IMR-90 (cell line): ENCODE data around the gene WDCP. TPM values are rescaled to one million over a fixed set of nuclear protein-coding genes. Genes with fewer than 3 reads are reported as not detected.

Experiments used
- ATAC-seq: fragments of 200-7000 bp; cut with Tn5 transposase; 2 replicates; pipeline ENCODE4 v1.9.1; 2020; ENCODE audit warnings: low read depth, mild to moderate bottlenecking, moderate library complexity
- BruUV-seq: library from RNA; stranded (reverse); fragments of 400-500 nt; replicated peaks from 2 replicates; lab custom pipeline; 2021; lab: Mats Ljungman, UMichigan
- CTCF ChIA-PET: fragments of 300-600 bp; formaldehyde crosslinking; extraction: SDS; loops from one replicate; lab custom pipeline; 2021; ENCODE audit warnings: antibody characterized with exemption; lab: Yijun Ruan, JAX
- POLR2A ChIA-PET: fragments of 300-600 bp; sonication (Branson Sonifier 250); formaldehyde crosslinking; loops from one replicate; lab custom pipeline; 2022; ENCODE audit warnings: antibody characterized with exemption; ENCODE audit not compliant: unreplicated experiment; lab: Charles Lee
- DNase-seq: peaks from one replicate; pipeline ENCODE4 v3.0.0; 2013
- H2AFZ ChIP-seq: replicated peaks from 2 replicates; pipeline ENCODE3; 2013; ENCODE audit warnings: low read length, mild to moderate bottlenecking; ENCODE audit not compliant: poor library complexity
- H2AK5ac ChIP-seq: 2 replicates; pipeline ENCODE4 v1.6.1; 2013; ENCODE audit warnings: low read depth, low read length, inconsistent platforms
- H2AK9ac ChIP-seq: replicated peaks from 2 replicates; pipeline ENCODE3; 2013; ENCODE audit warnings: mild to moderate bottlenecking, low read depth, low read length, moderate library complexity; ENCODE audit not compliant: poor library complexity
- H2BK120ac ChIP-seq: 2 replicates; pipeline ENCODE4 v1.6.1; 2013; ENCODE audit warnings: low read depth, low read length, inconsistent platforms
- H2BK15ac ChIP-seq: 3 replicates; pipeline ENCODE4 v1.6.1; 2013; ENCODE audit warnings: low read depth, low read length, inconsistent platforms
- H2BK20ac ChIP-seq: 2 replicates; pipeline ENCODE4 v1.6.1; 2013; ENCODE audit warnings: low read depth, mild to moderate bottlenecking, inconsistent platforms, low read length, moderate library complexity
- H2BK5ac ChIP-seq: 2 replicates; pipeline ENCODE4 v1.6.1; 2013; ENCODE audit warnings: mild to moderate bottlenecking, low read depth, low read length, inconsistent platforms; ENCODE audit not compliant: poor library complexity, severe bottlenecking
- H3K14ac ChIP-seq: replicated peaks from 2 replicates; pipeline ENCODE4 v1.6.1; 2013; ENCODE audit warnings: low read depth, low read length, inconsistent platforms
- H3K18ac ChIP-seq: 2 replicates; pipeline ENCODE4 v1.6.1; 2013; ENCODE audit warnings: low read depth, low read length, control low read depth
- H3K23ac ChIP-seq: 2 replicates; pipeline ENCODE4 v1.6.1; 2013; ENCODE audit warnings: low read depth, low read length, inconsistent platforms
- H3K27ac ChIP-seq: 2 replicates; pipeline ENCODE4 v1.5.1; 2013; ENCODE audit warnings: mild to moderate bottlenecking, control low read depth, low read length; ENCODE audit not compliant: insufficient read depth
- H3K27me3 ChIP-seq: 2 replicates; pipeline ENCODE4 v1.6.1; 2013; ENCODE audit warnings: low read length; ENCODE audit not compliant: control insufficient read depth, insufficient read depth
- H3K36me3 ChIP-seq: 2 replicates; pipeline ENCODE4 v1.6.1; 2013; ENCODE audit warnings: low read length, mixed read lengths; ENCODE audit not compliant: control insufficient read depth, insufficient read depth
- H3K4ac ChIP-seq: 2 replicates; pipeline ENCODE4 v1.6.1; 2013; ENCODE audit warnings: low read depth, low read length, inconsistent platforms
- H3K4me1 ChIP-seq: 2 replicates; pipeline ENCODE4 v1.6.1; 2013; ENCODE audit warnings: low read length, mixed read lengths; ENCODE audit not compliant: control insufficient read depth, insufficient read depth
- H3K4me2 ChIP-seq: 2 replicates; pipeline ENCODE4 v1.6.1; 2013; ENCODE audit warnings: low read depth, mild to moderate bottlenecking, control low read depth, low read length, moderate library complexity
- H3K4me3 ChIP-seq: 2 replicates; pipeline ENCODE4 v1.5.1; 2013; ENCODE audit warnings: low read depth, mild to moderate bottlenecking, control low read depth, low read length, moderate library complexity; ENCODE audit not compliant: insufficient read depth
- H3K56ac ChIP-seq: 2 replicates; pipeline ENCODE4 v1.6.1; 2013; ENCODE audit warnings: low read length, inconsistent platforms; ENCODE audit not compliant: insufficient read depth; ENCODE audit errors: extremely low read depth
- H3K79me1 ChIP-seq, 2 experiments: 2 replicates each; pipeline ENCODE4 v1.6.1; 2013; ENCODE audit warnings: low read length in 2 of 2, inconsistent platforms in 1 of 2, low read depth in 1 of 2
- H3K9ac ChIP-seq: 2 replicates; pipeline ENCODE4 v1.6.1; 2013; ENCODE audit warnings: low read depth, low read length, control low read depth
- H3K9me1 ChIP-seq: 2 replicates; pipeline ENCODE4 v1.6.1; 2013; ENCODE audit warnings: low read length, inconsistent platforms; ENCODE audit not compliant: insufficient read depth
- H3K9me3 ChIP-seq: 2 replicates; pipeline ENCODE4 v1.6.1; 2013; ENCODE audit warnings: low read length; ENCODE audit not compliant: control insufficient read depth, insufficient read depth
- H4K20me1 ChIP-seq: 2 replicates; pipeline ENCODE4 v1.6.1; 2013; ENCODE audit warnings: low read length, inconsistent platforms; ENCODE audit not compliant: insufficient read depth
- H4K5ac ChIP-seq: 2 replicates; pipeline ENCODE4 v1.6.1; 2013; ENCODE audit warnings: mild to moderate bottlenecking, low read depth, low read length, control low read depth
- H4K8ac ChIP-seq, 2 experiments: 2 replicates each; pipeline ENCODE4 v1.6.1; 2013; ENCODE audit warnings: low read depth in 2 of 2, low read length in 2 of 2, control low read depth in 1 of 2, inconsistent platforms in 1 of 2
- H4K91ac ChIP-seq: 2 replicates; pipeline ENCODE4 v1.6.1; 2013; ENCODE audit warnings: low read depth, low read length, inconsistent platforms; ENCODE audit not compliant: insufficient read depth
- CEBPB ChIP-seq: IDR thresholded peaks from 2 replicates; pipeline ENCODE4 v1.6.1; 2012; ENCODE audit warnings: low read depth, low read length, improper control_type of control experiment
- CHD1 ChIP-seq: IDR thresholded peaks from 2 replicates; pipeline ENCODE4 v1.6.1; 2012; ENCODE audit warnings: low read depth, low read length, improper control_type of control experiment
- CTCF ChIP-seq: conservative IDR thresholded peaks from 2 replicates; pipeline ENCODE4 v1.5.1; 2012; ENCODE audit warnings: mild to moderate bottlenecking, low read depth, low read length, improper control_type of control experiment
- MXI1 ChIP-seq: IDR thresholded peaks from 2 replicates; pipeline ENCODE4 v1.6.1; 2012; ENCODE audit warnings: low read depth, mild to moderate bottlenecking, low read length, moderate library complexity, borderline replicate concordance
- RAD21 ChIP-seq: IDR thresholded peaks from 2 replicates; pipeline ENCODE4 v1.6.1; 2012; ENCODE audit warnings: low read length, improper control_type of control experiment
- SMC3 ChIP-seq: fragments of 150-350 bp; IDR thresholded peaks from 2 replicates; pipeline ENCODE4 v1.6.1; 2016; ENCODE audit warnings: low read depth, mild to moderate bottlenecking, antibody characterized with exemption, low read length, moderate library complexity
- WGBS, 2 experiments: methylation state at CpG; one replicate each; pipeline versions ENCODE4 v1.1.5 to v1.1.7; 2013; ENCODE audit warnings: missing lambda C conversion rate in 2 of 2; ENCODE audit not compliant: insufficient read length in 1 of 2; ENCODE audit errors: extremely low coverage in 2 of 2; 5-methylcytosine and 5-hydroxymethylcytosine counted together
- dilution Hi-C: fragments of 300-500 bp; cut with HindIII; formaldehyde crosslinking; loops from one replicate; pipeline ENCODE4 v1.14.3; 2018; ENCODE audit warnings: low sequenced_read_pairs; ENCODE audit not compliant: unreplicated experiment
- in situ Hi-C: fragments of 300-500 bp; cut with MboI; formaldehyde crosslinking; loops from 3 replicates; pipeline ENCODE4 v1.14.3; 2019; ENCODE audit warnings: low sequenced_read_pairs, inconsistent platforms, mixed read lengths
- intact Hi-C: fragments of 100-400 bp; cut with micrococcal nuclease; formaldehyde crosslinking; loops from 2 replicates; pipeline ENCODE4 v1.10.0; 2022
- microRNA-seq, 2 experiments: library from miRNA; stranded (forward) in 1 of 2; unstranded in 1 of 2; fragments of 10-50 nt in 1 of 2; fragments of <30 nt in 1 of 2; gene quantifications in 1 of 2; microRNA quantifications in 1 of 2; one replicate each; pipeline versions ENCODE3 to v1.1.0; 2013 to 2020; ENCODE audit not compliant: insufficient read depth in 1 of 2, insufficient read length in 1 of 2, unreplicated experiment in 1 of 2
- polyA plus RNA-seq, 3 experiments: library from polyadenylated mRNA; depleted of rRNA; stranded (reverse); fragments of >200 nt; gene quantifications; 2 replicates each; pipeline ENCODE4 v1.2.3, GENCODE V29; 2012; ENCODE audit warnings: low replicate concordance in 1 of 3
- small RNA-seq, 5 experiments: library from RNA; depleted of rRNA; stranded (forward); fragments of <200 nt; gene quantifications; one replicate each; pipeline ENCODE3, GENCODE V24; 2012
- total RNA-seq: library from RNA; depleted of rRNA; stranded (reverse); fragments of >200 nt; gene quantifications from 2 replicates; pipeline ENCODE4 v1.2.3, GENCODE V29; 2012; rRNA removed

The WDCP gene
- total and polyA plus RNA-seq, 2 of the 4 experiments (the other 2 are of a cell fraction), result 6.8 to 18.6 TPM

GRCh38 chr2:23988371-23988770 lies 58.8 kb downstream of the WDCP start:
- Histone ChIP-seq H4K8ac (no peak overlapping the region), H2AK9ac (no peak overlapping the region), H4K5ac (no peak overlapping the region), H3K14ac (no peak overlapping the region), H3K27me3 (no peaks in the 10 kb centered on the region), H3K18ac (no peak overlapping the region), H3K4me1 (no peaks in the 10 kb centered on the region), H2BK120ac (no peak overlapping the region), H3K56ac (no peak overlapping the region), H2AFZ (no peak overlapping the region), H3K9me3 (no peaks in the 10 kb centered on the region), H2BK15ac (no peak overlapping the region), H3K9ac (no peak overlapping the region), H3K27ac (no peak overlapping the region), H3K36me3 (peaks cover 21% of the 10 kb centered on the region), H3K23ac (no peak overlapping the region), H2BK5ac (no peak overlapping the region), H2BK20ac (no peak overlapping the region), H3K4ac (no peak overlapping the region), H4K20me1 (no peaks in the 10 kb centered on the region), H2AK5ac (no peak overlapping the region), H3K4me3 (no peak overlapping the region), H3K79me1 (peaks cover 0 to 8% of the 10 kb centered on the region in 2 experiments; a peak in 1 of 4 replicates), H3K9me1 (peaks cover 4% of the 10 kb centered on the region; the same call in 1 of the 2 replicates), H4K91ac (no peak overlapping the region), H3K4me2 (no peak overlapping the region)
- DNase-seq (peak; percentile 4), ATAC-seq (no peak)
- in situ Hi-C loops (no loop called here), intact Hi-C loops (no loop called here), dilution Hi-C loops (no loop called here)
- WGBS, 2 experiments, result no CpG with 5 or more reads among the region's 2 CpGs
- CTCF ChIA-PET, result no interaction called here
- TF ChIP-seq CHD1 (no peak), CEBPB (no peak), MXI1 (no peak), RAD21 (0 out of 2 replicates have a peak, but pooled peaks have one; percentile 27), CTCF (peak; percentile 33), SMC3 (peak; percentile 31; the same call in 1 of the 2 replicates)
- no TSS peak for BruUV-seq
- POLR2A ChIA-PET, result interaction anchor here (1.0 kb wide), 1 partner anchor 59 kb away, joined by 3 read pairs; the partner anchor contains the start of gene WDCP

Small RNA genes lying within 50 kb of the gene (microRNA-seq; reads per million reads assigned to microRNA genes)
- gene RN7SL610P (ENCODE audit: insufficient read depth, insufficient read length) (not detected), gene RNU6-370P (ENCODE audit: insufficient read depth, insufficient read length) (not detected)

Small RNA genes lying within 50 kb of the gene (small RNA-seq; reads per million reads assigned to genes)
- gene RN7SL610P, result 0 reads per million in 5 experiments
- 0 to 0.60 (median 0) reads per million in 5 experiments for gene RNU6-370P

Other genes starting within 250 kb of the WDCP start
- gene ATAD2B, start 120.3 kb downstream of the WDCP start, total RNA-seq, result 5.0 and 9.4 TPM in 2 replicates
- 0.99 and 1.5 TPM in 2 replicates for gene ATAD2B, start 120.3 kb downstream of the WDCP start, polyA plus RNA-seq (2012; rRNA removed)
- 7.7 and 10.8 TPM in 2 replicates for gene UBXN2A, start 106.9 kb downstream of the WDCP start, total RNA-seq
- 3.2 and 4.6 TPM in 2 replicates for gene UBXN2A, start 106.9 kb downstream of the WDCP start, polyA plus RNA-seq (2012; rRNA removed)
- gene MFSD2B, start 37.3 kb downstream of the WDCP start, total RNA-seq, result not detected in 2 replicates
- gene MFSD2B, start 37.3 kb downstream of the WDCP start, polyA plus RNA-seq (2012; rRNA removed), result 0.05 and 0.09 TPM in 2 replicates
- gene FKBP1B, start 2.4 kb upstream of the WDCP start, total RNA-seq, result 8.9 and 10.2 TPM in 2 replicates
- 15.1 and 16.9 TPM in 2 replicates for gene FKBP1B, start 2.4 kb upstream of the WDCP start, polyA plus RNA-seq (2012; rRNA removed)
- gene SF3B6, start 28.9 kb upstream of the WDCP start, total RNA-seq, result 143 and 224 TPM in 2 replicates
- 166 and 191 TPM in 2 replicates for gene SF3B6, start 28.9 kb upstream of the WDCP start, polyA plus RNA-seq (2012; rRNA removed)
- gene TP53I3, start 37.4 kb upstream of the WDCP start, total RNA-seq, result 25.5 and 26.9 TPM in 2 replicates
- 41.8 and 42.2 TPM in 2 replicates for gene TP53I3, start 37.4 kb upstream of the WDCP start, polyA plus RNA-seq (2012; rRNA removed)
- 0.28 and 0.36 TPM in 2 replicates for gene PFN4, start 75.9 kb upstream of the WDCP start, total RNA-seq
- 0.27 and 0.48 TPM in 2 replicates for gene PFN4, start 75.9 kb upstream of the WDCP start, polyA plus RNA-seq (2012; rRNA removed)
- 2.0 and 2.2 TPM in 2 replicates for gene FAM228B, start 76.1 kb upstream of the WDCP start, total RNA-seq
- gene FAM228B, start 76.1 kb upstream of the WDCP start, polyA plus RNA-seq (2012; rRNA removed), result 2.3 and 2.9 TPM in 2 replicates
- gene FAM228A, start 127.7 kb upstream of the WDCP start, total RNA-seq, result not detected in 2 replicates
- 0.07 TPM in 1 of 2 replicates, not detected in the other for gene FAM228A, start 127.7 kb upstream of the WDCP start, polyA plus RNA-seq (2012; rRNA removed)